NCI-H2227 treated with DMSO at 0.1 percent for 48 hours (cell line): ENCODE data around the gene TDRD9.
"Not testable (repeated sequence)": the region's sequence is repeated elsewhere in the genome, so short reads cannot be mapped to it uniquely, and the experiment has no call there.

Source experiments
- DNase-seq: peaks from one replicate; lab custom pipeline; 2025; lab: John Stamatoyannopoulos, UW

Gene TDRD9, protein sequence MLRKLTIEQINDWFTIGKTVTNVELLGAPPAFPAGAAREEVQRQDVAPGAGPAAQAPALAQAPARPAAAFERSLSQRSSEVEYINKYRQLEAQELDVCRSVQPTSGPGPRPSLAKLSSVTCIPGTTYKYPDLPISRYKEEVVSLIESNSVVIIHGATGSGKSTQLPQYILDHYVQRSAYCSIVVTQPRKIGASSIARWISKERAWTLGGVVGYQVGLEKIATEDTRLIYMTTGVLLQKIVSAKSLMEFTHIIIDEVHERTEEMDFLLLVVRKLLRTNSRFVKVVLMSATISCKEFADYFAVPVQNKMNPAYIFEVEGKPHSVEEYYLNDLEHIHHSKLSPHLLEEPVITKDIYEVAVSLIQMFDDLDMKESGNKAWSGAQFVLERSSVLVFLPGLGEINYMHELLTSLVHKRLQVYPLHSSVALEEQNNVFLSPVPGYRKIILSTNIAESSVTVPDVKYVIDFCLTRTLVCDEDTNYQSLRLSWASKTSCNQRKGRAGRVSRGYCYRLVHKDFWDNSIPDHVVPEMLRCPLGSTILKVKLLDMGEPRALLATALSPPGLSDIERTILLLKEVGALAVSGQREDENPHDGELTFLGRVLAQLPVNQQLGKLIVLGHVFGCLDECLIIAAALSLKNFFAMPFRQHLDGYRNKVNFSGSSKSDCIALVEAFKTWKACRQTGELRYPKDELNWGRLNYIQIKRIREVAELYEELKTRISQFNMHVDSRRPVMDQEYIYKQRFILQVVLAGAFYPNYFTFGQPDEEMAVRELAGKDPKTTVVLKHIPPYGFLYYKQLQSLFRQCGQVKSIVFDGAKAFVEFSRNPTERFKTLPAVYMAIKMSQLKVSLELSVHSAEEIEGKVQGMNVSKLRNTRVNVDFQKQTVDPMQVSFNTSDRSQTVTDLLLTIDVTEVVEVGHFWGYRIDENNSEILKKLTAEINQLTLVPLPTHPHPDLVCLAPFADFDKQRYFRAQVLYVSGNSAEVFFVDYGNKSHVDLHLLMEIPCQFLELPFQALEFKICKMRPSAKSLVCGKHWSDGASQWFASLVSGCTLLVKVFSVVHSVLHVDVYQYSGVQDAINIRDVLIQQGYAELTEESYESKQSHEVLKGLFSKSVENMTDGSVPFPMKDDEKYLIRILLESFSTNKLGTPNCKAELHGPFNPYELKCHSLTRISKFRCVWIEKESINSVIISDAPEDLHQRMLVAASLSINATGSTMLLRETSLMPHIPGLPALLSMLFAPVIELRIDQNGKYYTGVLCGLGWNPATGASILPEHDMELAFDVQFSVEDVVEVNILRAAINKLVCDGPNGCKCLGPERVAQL (N-terminal part only)

DNA sequence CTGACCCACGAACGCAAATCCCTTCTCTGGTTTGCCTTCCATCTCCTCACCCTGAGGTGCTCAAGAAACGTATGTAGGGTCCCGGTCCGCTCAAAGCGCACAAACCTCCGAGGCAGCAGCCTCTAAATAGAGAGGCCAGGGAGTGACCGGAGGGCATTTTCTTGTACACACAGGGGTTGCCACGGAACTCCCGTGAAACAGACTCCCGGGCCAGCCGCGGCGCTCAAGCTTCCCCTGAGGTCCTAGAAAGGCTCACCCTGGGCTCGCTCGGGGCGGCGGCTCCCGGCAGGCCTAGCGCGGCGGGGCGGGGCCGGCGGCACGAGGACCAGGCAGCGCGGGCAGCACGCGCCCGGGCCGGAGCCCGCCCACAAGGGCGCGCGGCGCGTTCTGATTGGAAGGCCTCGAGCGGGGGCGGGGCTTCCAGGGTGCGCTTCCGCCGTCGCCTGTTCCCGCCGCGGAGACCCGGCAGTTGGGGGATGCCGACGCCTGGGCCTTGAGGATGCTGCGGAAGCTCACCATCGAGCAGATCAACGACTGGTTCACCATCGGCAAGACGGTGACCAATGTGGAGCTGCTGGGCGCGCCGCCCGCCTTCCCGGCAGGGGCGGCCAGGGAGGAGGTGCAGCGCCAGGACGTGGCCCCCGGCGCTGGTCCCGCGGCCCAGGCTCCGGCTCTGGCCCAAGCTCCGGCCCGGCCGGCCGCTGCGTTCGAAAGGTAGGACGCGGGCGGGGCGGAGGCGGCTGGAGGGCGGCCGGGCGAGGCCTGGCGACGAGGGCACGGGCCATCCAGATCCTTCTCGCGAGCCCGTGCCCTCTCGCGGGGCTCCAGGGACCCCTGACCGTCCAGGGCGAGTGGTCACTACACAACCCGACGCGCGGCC lies at the start of gene TDRD9:
Gene TDRD9 (plus strand): TSS at position 446 of the 880 bp plus-strand sequence. CDS start 54 bp downstream, at position 500.
- DNase-seq, result no peak

DNA sequence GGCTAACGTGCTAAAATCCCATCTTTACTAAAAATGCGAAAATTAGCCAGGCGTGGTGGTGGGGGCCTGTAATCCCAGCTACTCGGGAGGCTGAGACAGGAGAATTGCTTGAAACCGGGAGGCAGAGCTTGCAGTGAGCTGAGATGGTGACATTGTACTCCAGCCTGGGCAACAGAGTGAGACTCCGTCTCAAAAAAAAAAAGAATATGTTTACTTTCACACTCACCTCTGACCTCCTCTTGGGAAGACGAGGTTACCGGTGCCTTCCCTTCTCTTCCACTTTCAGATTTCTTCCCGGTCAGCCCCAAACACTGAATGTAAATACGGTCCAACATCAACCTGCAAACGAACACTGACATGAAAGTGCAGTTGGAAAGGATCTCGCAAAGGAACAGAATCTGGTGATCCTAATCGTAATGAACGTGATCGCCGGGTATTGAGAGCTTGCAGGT lies 49.1 kb upstream of the TDRD9 start:
- DNase-seq, result no peak

DNA sequence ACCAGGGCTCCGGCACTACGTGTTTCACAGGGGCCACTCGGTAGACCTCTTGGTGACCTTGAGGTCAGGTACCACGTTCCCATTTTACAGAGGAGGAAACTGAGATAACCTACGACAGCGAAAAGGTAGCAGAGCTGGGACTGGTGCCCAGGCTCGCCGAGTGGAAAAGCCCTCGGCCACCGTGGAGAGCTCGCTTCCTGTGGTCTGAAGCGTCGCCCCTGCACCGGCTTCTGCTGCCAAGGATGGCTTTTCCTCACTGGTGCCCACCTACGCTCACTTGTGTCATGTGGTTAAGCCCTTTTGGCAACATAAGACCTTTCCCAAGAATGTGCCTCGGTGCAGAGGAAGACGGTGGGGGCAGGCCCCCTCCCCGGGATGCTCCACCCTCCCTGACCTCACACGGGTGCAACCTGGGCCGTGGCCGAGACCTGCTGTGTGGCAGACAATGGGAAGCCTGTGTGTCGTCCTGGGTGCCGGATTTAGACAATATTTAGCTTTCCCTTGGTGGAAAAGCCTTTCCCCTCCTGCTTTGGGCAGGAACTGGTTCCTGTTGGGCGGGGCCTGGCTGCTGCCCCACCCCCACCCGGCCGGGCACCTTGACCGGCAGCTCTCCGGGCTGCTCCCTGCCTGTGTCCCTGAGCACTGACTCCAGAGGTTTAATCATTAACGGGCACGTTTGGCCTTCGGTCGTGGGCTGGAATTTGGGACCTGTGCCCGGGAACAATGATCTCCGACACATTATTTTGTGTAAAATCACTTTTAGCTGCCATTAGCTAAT lies 48.5 kb upstream of the TDRD9 start:
- DNase-seq, result no peak

DNA sequence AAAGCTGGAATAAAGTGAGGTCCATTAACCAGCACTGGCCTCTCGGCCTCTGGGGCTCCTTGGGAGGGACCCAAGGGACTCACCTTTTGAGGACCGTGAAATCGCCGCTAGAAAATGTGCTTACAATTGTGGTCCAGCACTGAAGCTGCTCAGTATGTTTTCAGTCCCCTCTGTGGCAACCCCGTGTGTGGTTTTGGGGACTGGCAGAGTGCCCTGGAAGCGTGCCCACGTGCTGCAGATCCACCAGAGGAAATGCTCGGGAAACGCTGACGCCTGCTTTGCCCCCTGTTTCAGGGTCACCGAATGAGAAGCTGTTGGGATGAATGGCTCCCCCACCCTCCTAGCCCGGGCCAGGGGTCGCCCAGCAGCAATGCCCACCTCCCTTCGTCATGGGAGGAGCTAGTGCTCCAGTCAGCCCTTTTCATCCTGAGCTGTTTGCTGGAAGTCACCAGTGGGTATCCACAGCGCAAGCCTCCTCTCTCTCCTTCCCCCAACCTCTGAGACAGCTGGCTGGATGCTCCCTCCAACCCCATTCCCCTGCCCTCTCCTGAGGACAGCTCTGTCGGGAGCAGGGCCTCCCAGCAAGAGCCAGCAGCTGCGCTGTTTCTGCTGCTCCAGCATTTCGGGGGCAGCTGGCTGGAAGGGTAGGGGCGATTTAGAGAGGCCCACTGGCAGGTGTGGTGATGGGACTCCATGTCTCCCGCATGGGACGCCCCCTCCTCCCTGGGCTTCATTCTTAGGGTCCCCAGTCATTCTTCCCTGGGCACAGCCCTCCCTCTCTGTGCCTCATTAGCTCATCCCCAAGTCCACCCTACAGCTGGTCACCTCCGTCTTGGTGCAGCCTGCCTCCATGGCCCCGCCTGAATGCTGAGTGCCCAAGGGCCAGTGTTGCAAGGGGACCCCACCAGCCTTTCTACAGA lies 47.6 kb upstream of the TDRD9 start:
- no peak for DNase-seq

DNA sequence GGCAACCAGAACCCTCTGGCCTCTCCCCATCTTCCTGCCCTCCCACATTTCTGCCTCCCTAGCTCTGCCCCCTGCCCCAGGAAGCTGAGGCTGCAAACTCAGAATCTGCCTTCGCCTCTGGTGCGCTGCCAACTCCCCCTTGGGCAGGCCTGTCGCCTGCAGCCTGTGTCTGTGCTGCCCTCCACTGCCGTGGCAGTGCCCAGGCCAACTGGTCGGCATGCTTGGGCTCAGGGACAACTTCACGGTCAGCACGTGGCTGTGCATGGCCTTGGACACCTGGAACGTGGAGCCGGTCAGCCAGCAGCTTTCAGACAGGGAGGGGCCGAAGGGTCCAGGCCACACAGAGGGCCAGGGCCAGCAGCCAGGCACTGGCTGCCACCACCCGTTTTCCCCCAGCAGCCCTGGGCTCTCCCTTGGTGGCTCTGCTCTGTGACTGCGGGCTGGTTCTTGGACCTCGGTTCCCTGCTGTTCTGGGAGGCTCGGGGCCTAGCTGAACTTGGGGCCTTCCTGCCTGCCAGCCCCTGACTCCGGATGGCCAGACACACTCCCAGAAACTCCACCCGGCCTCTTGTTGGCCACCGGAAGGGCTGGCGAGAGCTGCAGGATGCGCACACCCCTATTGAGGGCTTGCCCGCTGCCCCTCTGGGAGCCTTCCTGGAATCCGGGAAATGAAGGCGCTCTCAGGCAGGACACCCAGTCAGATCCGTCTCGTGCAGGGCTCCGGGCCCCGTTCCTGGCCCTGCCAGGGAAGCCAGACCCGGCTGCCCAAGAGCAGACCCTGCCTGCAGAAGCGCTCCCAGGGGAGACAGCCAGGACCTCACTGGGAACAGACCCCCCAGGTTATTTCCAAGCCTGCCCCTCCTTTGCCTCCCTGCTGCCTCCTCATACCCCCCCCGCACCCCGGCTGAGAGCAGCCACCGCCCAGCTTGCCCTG lies 46.7 kb upstream of the TDRD9 start:
- no peak for DNase-seq

DNA sequence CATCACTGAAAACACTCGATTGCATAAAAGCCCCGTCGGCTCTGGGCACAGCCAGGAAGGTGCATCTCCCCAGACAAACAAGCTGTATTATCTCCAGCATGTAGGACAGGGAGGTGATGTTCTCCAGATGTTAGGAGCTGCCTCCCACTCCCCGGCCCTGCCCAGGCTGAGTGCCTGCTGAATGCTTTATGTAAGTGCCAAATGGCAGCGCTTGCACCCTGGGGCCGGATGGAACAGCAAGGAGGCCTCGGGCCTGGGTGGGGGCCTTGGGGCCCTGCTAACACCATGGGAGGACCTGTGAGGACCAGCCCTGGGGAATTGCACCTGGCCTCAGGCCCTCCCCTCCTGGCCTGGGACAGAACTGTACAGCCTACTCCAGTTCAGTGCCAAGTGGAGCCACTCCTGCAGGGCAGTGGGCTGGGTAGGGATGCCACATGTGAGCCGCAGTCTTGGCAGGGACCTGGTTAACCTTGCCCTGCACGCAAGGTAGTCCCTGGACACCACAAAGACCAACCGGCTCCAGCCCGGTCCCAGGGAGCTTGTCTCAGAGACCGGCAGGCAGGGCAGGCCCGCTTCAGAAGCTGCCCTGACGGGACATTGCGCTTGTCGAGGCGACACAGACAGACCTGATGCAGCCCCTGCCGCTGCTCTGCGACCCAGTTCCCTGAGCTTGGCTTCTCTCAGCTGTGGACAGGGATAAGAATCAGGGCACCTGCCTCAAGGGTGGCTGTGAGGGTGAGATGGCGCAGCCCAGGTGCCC lies 45.6 kb upstream of the TDRD9 start:
- DNase-seq, result no peak

DNA sequence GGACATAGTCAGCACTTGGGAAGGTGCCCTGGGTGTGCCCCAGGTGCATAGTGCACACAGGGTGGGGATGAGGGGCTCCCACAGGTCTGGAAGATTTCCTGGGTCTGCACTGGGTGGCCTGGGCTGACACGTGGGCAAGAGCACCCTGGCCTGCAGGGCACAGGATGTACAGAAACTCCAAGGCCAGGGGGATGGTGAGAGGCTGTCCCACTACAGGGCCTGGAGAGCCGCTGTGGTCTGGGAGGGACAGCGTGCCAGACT lies 45.1 kb upstream of the TDRD9 start:
- no peak for DNase-seq

DNA sequence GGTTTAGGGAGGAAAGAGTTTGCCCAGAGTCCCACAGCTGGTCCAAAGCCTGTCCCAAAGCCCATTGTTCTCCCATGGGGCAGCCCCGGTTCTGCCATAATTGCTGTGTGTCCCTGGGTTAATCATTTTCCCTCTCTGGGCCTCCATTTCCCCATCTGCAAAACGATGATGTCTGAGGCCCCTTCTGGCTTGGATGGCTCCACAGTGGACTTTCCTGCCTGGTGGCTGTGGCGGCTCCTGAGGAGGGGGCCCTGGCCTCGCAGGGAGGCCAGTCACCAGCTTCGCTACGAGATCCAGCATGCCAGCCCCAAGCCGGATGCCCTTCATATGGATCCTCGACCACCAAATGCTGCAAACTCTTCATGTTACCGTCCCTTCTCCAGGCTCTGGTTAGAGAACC lies 43.4 kb upstream of the TDRD9 start:
- DNase-seq, result no peak

DNA sequence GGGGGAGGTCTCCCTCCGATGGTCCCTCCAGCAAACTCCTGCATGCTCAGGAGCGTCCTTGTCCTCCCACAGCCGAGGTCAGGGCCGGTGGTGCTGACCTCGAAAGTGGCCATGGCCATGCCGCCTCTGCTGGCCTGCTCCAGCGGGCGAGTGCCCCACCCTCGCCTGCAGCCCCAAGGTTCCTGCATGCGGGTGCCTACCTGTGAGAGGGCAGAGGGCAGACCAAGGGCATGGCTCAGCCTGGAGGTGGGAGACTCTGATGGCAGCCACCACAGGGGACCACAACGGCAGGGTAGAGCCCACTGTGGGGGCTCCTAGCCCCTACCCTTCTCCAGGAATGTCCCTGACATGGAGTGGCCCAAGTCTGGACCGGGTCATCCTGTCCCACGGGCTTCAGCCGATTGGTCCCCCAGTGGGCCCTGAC lies 42.7 kb upstream of the TDRD9 start:
- DNase-seq, result no peak

DNA sequence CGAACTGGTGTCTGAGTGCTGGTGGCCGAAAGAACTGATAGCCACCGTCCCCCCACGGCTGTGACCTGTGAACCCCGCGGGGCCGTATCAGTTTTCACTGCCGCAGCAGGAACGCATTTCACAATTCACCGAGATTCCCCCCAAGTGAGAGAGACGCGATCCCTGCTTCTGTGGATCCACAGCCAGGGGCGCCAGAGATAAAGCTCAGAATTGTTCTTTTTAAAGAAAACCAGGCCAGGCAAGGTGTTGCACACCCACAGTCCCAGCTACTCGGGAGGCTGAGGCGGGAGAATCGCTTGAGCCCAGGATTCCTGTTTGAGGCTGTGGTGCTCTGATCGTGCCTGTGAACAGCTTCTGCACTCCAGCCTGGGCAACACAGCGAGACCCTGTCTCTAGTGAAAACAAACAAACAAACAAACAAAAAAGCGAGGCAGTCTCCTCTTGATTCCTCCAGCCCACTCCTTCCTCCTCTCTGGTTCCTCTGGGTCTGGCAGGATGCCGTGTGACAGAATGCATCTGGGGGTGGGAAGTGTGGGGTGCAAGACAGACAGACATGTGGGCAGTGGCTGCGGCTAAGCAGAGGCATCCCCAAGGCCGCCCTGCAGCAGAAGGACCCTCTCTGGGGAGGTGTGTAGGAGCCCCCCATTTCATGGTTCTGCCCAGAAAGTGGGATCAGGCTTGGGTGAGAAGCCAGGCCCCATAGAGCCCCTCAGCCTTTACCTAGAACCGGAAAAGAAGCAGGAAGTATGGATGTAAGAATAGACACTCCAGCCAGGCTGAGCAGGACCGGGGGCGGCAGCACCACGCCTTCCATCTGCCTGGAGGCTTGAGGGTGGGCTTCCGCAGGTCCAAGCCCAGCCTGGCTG lies 41.7 kb upstream of the TDRD9 start:
- DNase-seq, result no peak

DNA sequence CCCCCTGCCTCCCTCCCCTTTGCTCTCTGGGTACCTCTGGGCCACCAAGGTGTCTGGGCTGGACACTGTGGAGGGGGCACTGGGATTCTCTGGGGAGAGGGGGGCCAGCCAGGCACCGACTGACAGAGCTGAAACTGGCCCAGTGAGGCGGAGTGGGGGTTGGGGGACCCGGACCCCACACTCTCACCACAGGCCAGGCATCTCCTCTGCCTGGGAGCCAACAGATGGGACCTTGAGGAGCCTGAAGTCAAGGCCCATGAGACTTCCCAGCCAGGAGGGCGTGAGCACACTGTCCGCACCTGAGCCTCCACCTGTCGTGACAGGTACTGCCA lies 41.1 kb upstream of the TDRD9 start:
- DNase-seq, result no peak

DNA sequence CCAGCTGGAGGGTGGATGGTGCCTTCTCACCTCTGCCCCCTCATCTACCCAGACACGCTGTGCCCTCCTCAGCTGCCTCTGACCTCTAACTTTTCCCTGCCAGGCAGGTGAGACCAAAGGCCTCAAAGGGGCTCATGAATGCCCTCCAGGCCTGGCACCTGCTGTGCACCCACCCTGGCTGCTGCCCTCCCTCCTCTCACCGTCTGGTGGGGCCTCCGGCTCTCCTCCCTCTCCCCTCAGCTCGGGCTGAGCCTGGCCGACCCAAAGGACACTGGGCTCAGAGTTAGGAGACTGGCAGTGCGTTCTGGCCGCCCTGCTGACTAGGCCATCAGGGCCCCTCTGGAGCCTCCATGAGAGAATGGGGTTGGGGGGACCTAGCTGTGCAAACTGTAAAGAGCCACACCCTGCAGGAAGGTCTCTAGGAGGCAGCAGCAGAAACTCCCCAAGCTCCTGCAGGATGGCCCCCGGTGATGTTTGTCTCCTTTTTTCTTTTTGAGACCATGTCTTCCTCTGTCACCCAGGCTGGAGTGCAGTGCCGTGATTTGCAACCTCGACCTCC lies 40.6 kb upstream of the TDRD9 start:
- DNase-seq, result no peak

DNA sequence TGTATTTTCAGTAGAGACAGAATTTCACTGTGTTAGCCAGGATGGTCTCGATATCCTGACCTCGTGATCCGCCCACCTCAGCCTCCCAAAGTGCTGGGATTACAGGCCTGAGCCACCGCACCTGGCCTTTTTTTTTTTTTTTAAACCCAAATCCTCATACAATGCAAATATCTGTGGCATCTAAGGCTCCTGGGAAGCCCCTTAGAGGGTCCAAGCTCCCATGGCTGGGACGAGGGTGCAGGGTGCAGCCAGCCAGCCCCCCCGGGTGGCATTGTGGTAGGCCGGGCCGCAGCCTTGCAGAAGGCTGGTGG lies 39.3 kb upstream of the TDRD9 start:
- not testable (repeated sequence) for DNase-seq

DNA sequence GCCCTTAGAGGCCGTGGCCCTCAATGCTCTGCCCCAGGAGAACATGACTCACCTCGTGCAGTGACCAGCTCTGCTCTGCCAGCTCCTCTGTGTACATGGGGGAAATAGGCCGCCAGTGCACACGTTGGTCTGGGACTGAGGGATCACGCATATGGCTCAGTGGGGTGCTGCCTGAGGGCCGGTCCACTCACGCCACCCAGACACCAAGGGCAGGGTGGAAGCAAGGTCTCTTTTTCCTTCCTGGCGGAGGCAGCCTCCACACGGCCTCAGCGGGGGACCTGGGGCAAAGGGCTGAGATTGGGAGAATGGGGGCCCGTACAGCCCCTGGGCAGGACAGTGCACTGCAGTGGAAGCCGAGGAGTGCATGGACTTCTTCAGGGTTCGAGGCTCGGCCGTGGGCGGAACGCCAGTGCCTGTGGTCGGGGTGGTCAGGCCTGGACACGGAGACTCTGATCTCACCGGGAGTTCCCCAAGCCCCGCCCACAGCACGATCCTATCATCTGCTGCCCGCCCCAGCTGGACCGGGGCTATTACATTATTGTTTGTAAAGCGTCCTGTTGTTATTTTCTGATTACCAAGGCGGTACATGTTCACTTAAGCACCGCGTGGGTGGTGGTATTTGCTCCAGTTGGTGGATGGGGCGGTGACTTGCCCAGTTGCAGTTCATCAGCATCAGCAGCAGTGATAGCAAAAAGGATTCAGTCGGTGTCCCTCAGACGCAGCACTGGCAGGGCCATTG lies 38.8 kb upstream of the TDRD9 start:
- no peak for DNase-seq

DNA sequence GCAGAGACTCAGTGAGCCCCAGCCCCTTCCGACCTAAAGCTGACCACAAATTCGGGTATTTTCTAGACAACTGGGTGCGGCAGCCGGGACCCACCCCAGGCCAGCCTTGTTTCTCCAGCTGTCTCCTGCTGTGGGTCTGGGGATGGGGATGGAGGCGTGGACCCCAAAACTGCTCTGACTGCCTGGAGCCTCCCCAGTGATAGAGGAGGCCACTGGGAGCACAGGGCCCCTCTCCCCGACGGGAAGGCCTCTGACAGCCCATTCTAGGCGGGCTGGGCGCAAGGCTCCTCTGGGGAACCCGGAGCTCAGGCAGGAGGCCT lies 38.2 kb upstream of the TDRD9 start:
- no peak for DNase-seq
